Thyroid gland (tissue), 4 donors: ENCODE results near the gene ITGAD. TPM values are rescaled to one million over a fixed set of nuclear protein-coding genes. Genes with fewer than 3 reads are reported as not detected.
"Not testable (repeated sequence)": the region's sequence is repeated elsewhere in the genome, so short reads cannot be mapped to it uniquely, and the experiment has no call there.

Source experiments
- DNase-seq, 2 donors: peaks; one replicate each; pipeline ENCODE4 v3.0.0-alpha.2; 2019
- H3K27ac ChIP-seq, 3 donors: fragments of 200-600 bp; sonication (generic); 1 replicate in 2 of 3; 2 replicates in 1 of 3; pipeline ENCODE4 v1.5.1; 2016 to 2019; ENCODE audit warnings: mild to moderate bottlenecking in 1 of 3, moderate library complexity in 1 of 3
- H3K27me3 ChIP-seq: fragments of 200-600 bp; sonication (generic); one replicate; pipeline ENCODE4 v1.5.1; 2019
- H3K36me3 ChIP-seq, 2 donors: fragments of 200-600 bp; sonication (generic); one replicate each; pipeline ENCODE4 v1.5.1; 2016 to 2019
- H3K4me1 ChIP-seq, 2 donors: fragments of 200-600 bp; sonication (generic); one replicate each; pipeline ENCODE4 v1.5.1; 2017 to 2019
- H3K4me3 ChIP-seq, 3 donors: fragments of 200-600 bp; sonication (generic); replicated peaks in 1 of 3; 1 replicate in 2 of 3; 2 replicates in 1 of 3; pipeline ENCODE4 v1.5.1; 2016; ENCODE audit warnings: mild to moderate bottlenecking in 1 of 3
- H3K9me3 ChIP-seq: fragments of 200-600 bp; sonication (generic); one replicate; pipeline ENCODE4 v1.5.1; 2017
- CTCF ChIP-seq, 6 experiments: fragments of 200-600 bp in 3 of 6; fragments of 450-650 bp in 3 of 6; sonication (generic) in 3 of 6; IDR thresholded peaks; one replicate each; pipeline ENCODE4 v1.5.1; 2016 to 2019; ENCODE audit warnings: antibody characterized with exemption in 6 of 6, mild to moderate bottlenecking in 2 of 6, inconsistent platforms in 1 of 6, moderate library complexity in 1 of 6
- POLR2A ChIP-seq, 2 donors: fragments of 450-650 bp; IDR thresholded peaks; one replicate each; pipeline ENCODE4 v1.6.1; 2017; ENCODE audit warnings: antibody characterized with exemption in 2 of 2, mild to moderate bottlenecking in 2 of 2, moderate library complexity in 1 of 2
- WGBS, 2 donors: methylation state at CpG; one replicate each; pipeline ENCODE4 v1.1.5; 2017; 5-methylcytosine and 5-hydroxymethylcytosine counted together
- intact Hi-C: fragments of 100-400 bp; cut with DNase I; formaldehyde crosslinking; loops from one replicate; pipeline ENCODE4 v1.15.1; 2023
- total RNA-seq, 4 donors: library from RNA; depleted of rRNA; stranded (reverse); fragments of >200 nt; gene quantifications; one replicate each; pipeline ENCODE4 v1.2.3, GENCODE V29; 2016

Gene ITGAD
- total RNA-seq, 4 donors from 2014 or later: not detected

DNA sequence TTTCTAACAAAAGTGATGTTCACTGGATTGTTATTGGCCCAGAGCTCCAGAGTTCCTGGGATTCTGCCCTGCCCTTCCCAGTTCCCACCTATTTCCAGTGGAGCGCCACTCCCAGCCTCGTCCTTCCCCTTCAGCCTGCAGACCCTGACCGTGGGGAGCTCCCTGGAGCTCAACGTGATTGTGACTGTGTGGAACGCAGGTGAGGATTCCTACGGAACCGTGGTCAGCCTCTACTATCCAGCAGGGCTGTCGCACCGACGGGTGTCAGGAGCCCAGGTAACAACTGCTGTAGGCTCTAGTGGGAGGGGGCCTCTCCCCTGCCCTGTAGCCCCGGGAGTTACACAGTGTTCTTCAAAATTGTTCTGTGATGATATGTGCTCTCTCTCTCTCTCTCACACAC lies 23.2 kb downstream of the ITGAD start:
- intact Hi-C loops: no loop called here
- no peaks in the 10 kb centered on the region for H3K36me3 ChIP-seq
- H3K27ac ChIP-seq: no peak overlapping the region
- H3K9me3 ChIP-seq: no peaks in the 10 kb centered on the region
- H3K4me3 ChIP-seq: no peak overlapping the region
- TF ChIP-seq POLR2A (IDR thresholded peaks at IDR 0.05) (no peak), CTCF (IDR thresholded peaks at IDR 0.05) (no peak)
- H3K27me3 ChIP-seq: no peaks in the 10 kb centered on the region
- no peak for DNase-seq
- no peaks in the 10 kb centered on the region for H3K4me1 ChIP-seq
- WGBS, 2 donors: 74 to 83% methylated on average over 11 of the region's 11 CpGs

- H3K36me3 ChIP-seq, H3K4me1 ChIP-seq, H3K4me3 ChIP-seq, H3K9me3 ChIP-seq, intact Hi-C loops, H3K27me3 ChIP-seq, H3K27ac ChIP-seq, DNase-seq: not testable (repeated sequence)
- 79 to 89% methylated on average over 2 of the region's 2 CpGs for WGBS, 2 donors
These were observed 23.9 kb downstream of the ITGAD start for GRCh38 chr16:31417036-31417435.

DNA sequence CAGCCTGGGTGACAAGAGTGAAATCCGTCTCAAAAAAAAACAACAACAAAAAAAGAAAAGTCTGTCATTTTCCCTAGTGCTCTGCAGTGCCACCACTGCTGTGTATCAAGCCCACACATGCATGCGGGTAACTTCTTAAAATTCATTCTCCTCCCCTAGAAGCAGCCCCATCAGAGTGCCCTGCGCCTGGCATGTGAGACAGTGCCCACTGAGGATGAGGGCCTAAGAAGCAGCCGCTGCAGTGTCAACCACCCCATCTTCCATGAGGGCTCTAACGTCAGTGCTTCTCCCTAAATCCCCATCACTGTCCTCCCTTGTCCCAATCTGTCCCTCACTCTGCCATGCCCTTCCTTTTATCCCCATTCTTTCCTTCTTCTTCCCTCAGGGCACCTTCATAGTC lies 24.8 kb downstream of the ITGAD start:
- no peak for DNase-seq
- no peak for TF ChIP-seq CTCF (IDR thresholded peaks at IDR 0.05)
- TF ChIP-seq POLR2A (IDR thresholded peaks at IDR 0.05): no peak
- no peak overlapping the region for H3K4me3 ChIP-seq
- H3K27me3 ChIP-seq: no peaks in the 10 kb centered on the region
- intact Hi-C loops: no loop called here
- no peak overlapping the region for H3K27ac ChIP-seq
- 87% methylated on average over 5 of the region's 5 CpGs for WGBS, 2 donors
- no peaks in the 10 kb centered on the region for H3K9me3 ChIP-seq
- H3K4me1 ChIP-seq: no peaks in the 10 kb centered on the region
- no peaks in the 10 kb centered on the region for H3K36me3 ChIP-seq

DNA sequence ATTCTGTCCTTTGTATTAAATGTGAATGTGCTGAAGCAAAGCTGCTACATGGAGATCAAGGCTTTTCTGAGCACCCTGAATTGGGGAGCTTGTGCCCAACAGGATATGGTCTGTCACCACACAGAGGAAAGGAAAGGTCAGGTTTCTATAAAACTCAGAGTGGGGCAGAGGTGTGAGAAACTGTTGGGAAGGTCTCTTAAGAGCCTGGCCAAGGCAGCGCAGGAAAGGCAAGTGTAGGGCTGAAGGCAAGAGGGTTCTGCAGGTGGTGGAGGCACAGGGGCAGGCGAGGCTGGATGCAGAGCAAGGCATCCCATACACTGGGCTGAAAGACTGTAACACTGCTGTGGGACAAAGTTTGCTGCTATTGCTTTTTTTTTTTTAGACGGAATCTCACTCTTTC lies 26.9 kb downstream of the ITGAD start:
- Histone ChIP-seq H3K27ac (no peak overlapping the region), H3K4me1 (no peaks in the 10 kb centered on the region), H3K4me3 (no peak overlapping the region), H3K9me3 (no peaks in the 10 kb centered on the region), H3K27me3 (no peaks in the 10 kb centered on the region), H3K36me3 (no peaks in the 10 kb centered on the region)
- no peak for TF ChIP-seq CTCF (IDR thresholded peaks at IDR 0.05)
- intact Hi-C loops: no loop called here
- DNase-seq: no peak
- 68 to 72% methylated on average over 3 of the region's 3 CpGs for WGBS, 2 donors

DNA sequence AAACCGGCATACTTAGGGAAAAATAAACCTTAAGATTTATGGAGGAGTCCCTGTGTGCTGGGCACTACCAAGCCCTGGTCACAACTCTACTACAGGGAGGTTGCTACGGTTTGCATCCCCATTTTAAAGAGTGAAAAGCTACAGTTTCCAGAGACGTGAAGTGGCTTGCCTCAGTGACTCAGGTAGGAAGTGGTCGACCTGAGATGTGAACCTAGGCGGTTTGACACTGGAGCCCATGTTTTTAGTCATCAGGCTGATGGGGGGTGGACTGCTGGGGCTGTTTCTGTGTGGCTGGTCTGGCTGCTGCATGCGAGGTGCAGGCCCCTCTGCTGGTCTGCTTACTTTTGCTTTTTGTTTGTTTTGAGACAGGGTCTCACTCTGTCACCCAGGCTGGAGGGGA lies 28.5 kb downstream of the ITGAD start:
- 69 to 75% methylated on average over 6 of the region's 6 CpGs for WGBS, 2 donors
- no peak for TF ChIP-seq POLR2A (IDR thresholded peaks at IDR 0.05)
- no peak for TF ChIP-seq CTCF (IDR thresholded peaks at IDR 0.05)
- DNase-seq: no peak

GRCh38 chr16:31423241-31423640 lies 30.1 kb downstream of the ITGAD start:
- no peaks in the 10 kb centered on the region for H3K9me3 ChIP-seq
- no peak overlapping the region for H3K4me3 ChIP-seq
- H3K36me3 ChIP-seq: no peaks in the 10 kb centered on the region
- intact Hi-C loops: no loop called here
- WGBS, 2 donors: 68 to 72% methylated on average over 3 of the region's 3 CpGs
- no peak overlapping the region for H3K27ac ChIP-seq
- no peaks in the 10 kb centered on the region for H3K27me3 ChIP-seq
- TF ChIP-seq POLR2A (IDR thresholded peaks at IDR 0.05): no peak
- no peak for TF ChIP-seq CTCF (IDR thresholded peaks at IDR 0.05)
- peaks cover 0 to 5% of the 10 kb centered on the region in 2 donors for H3K4me1 ChIP-seq
- no peak for DNase-seq

More for the DNA sequence above, 28.5 kb downstream of the ITGAD start:
- Histone ChIP-seq H3K36me3 (no peaks in the 10 kb centered on the region), H3K4me3 (no peak overlapping the region), H3K27me3 (no peaks in the 10 kb centered on the region), H3K9me3 (no peaks in the 10 kb centered on the region), H3K4me1 (no peaks in the 10 kb centered on the region), H3K27ac (no peak overlapping the region)
- intact Hi-C loops: no loop called here
